GM21723 (cell line): ENCODE measurements around the gene COL4A3.
"Not testable (repeated sequence)": the region's sequence is repeated elsewhere in the genome, so short reads cannot be mapped to it uniquely, and the experiment has no call there.

Experiments used
- ATAC-seq: cut with Tn5 transposase; IDR thresholded peaks from one replicate; pipeline ENCODE4 v1.9.1; 2021; ENCODE audit warnings: mild to moderate bottlenecking, moderate library complexity; ENCODE audit not compliant: unreplicated experiment

The COL4A3 gene

DNA sequence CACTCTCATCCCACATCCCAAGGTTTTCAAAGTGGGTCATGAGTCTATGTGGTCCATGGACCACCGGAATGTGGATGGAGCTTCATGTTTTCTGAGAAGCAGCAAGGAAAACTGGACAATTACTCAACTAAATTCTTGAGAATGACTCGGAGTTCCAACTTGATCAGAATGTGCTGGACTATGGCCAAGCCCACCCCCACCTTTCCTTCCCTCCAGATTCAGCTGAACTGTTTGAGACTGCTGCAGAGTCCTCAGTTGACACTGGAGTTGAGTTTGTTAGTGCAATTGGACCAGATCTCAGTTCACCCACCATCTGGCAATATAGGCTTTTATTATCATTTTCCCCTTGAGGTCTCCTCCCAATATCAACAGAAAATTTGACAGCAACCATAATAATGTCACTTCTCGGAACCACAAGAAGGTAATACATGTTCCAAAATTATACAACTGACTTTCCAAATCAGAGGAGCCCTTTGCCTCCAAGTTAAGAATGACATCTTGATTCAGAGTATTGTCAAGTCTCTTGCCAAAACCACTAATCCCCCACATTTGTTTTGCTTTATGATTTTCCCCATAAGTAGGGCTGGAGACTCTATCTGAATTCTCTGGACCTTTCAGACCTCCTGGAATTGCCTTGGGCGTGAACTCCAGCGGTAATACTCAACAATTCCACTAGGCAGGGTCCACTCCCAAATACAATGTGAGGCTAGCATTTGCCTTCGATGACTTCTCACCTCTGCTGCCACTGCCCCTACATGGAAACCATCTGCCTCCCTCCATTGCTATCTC, 9.2 kb upstream of the COL4A3 start:
- ATAC-seq, result no peak

DNA sequence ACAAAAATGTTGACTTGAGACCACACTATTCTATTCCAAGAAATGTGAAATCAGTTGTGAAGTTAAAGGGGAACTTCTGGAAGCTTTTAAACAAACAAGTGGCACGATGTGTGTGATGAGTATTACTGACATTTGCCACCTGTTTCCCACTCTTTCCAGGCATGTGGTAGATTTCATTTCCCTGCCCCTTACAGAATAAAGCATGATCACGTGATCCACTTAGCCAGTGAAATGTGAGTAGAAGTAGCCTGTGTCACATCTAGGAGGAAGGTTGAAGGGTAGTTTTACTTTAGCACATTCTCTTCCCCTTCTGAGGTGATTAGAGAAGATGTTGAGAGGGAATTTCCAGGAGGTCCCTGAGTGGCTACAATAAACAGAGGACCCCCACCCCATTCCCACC, 4.3 kb upstream of the COL4A3 start:
- ATAC-seq, result no peak

DNA sequence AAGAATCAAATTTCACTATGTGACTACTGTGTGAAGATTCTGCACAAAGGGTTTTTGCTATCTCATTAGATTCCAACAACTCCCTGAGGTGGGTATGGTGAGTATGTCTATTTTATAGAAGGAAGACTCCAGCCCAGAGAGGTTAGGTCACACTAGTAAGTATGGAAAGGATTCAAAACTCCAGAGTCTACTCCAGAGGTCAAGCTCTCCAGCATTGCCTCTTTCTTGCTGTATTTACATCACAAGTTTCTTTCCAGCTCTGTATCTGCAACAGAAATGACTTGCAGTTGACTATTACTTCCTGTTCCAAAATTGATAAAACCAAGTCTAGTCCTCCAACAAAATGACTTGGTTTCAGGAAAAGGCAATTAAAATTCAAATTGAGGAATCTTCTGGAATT, 2.5 kb upstream of the COL4A3 start:
- ATAC-seq, result no peak

DNA sequence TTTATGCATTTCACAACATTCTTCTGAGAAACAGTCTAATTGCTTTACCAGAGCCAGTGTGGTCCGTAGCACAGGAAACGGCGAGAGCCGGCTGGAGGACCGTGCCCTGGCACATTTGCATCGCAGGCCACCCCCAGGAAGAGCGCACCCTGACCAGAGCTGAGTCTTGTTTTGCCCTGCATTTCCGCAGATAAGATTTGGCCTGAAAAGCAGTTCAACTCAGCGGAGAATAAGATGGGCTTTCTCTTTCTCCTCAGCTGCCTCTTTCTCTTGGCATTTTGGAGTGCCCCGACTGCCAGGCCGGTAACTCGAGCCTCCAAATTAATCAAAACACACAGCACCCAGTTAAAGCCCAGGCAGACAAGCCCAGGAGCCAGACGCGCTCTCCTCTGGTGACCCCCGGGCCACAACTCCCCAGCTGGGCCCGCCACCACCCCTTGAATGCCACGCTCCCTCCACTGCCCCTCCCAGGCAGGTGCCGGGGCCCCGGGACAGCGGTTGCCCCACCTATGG, 883 bp upstream of the COL4A3 start:
- ATAC-seq, result peak; percentile 69

DNA sequence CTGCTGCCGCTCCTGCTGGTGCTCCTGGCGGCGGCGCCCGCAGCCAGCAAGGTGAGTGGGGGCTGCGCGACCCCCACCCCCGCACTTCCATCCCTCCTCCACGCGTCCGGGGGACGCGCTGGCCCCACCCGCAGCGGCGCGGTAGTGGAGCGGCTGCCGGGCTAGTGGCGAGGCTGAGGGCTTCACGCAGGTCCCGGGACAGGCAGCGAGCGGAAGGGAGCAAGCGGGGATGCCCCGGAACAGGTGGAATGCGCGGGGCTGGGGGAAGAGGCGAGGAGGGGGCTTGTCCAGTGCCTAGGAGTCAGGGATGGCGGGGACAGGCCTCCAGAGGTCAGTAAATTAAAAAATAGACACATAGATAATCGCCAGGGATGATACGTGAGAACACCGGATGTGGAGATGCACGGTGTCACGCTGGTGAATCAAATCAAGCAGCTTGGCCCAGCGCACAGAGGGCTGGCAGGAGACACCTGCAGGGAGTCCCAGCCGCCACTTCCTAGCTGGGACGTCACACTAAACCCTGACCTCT, 403 bp downstream of the COL4A3 start:
- ATAC-seq, result peak; percentile 73

DNA sequence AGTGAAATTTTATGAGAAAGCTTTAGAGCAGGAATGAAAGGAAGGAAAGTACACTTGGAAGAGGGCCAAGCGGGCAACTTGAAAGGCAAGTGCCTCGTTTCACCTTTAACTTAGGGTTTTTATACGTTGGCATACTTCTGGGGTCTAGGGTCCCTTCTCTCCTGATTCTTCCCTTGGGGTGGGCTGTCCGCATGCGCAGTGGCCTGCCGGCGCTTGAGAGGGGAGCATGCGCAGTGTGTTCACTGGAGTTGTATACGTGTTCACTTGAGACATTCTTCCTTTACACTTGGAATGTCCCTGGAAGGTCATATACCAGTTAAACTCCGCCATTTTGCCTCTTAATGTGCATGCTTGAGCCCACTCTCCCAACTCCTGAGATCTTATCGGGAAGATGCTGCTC, 7.4 kb downstream of the COL4A3 start:
- ATAC-seq, result not testable (repeated sequence)

DNA sequence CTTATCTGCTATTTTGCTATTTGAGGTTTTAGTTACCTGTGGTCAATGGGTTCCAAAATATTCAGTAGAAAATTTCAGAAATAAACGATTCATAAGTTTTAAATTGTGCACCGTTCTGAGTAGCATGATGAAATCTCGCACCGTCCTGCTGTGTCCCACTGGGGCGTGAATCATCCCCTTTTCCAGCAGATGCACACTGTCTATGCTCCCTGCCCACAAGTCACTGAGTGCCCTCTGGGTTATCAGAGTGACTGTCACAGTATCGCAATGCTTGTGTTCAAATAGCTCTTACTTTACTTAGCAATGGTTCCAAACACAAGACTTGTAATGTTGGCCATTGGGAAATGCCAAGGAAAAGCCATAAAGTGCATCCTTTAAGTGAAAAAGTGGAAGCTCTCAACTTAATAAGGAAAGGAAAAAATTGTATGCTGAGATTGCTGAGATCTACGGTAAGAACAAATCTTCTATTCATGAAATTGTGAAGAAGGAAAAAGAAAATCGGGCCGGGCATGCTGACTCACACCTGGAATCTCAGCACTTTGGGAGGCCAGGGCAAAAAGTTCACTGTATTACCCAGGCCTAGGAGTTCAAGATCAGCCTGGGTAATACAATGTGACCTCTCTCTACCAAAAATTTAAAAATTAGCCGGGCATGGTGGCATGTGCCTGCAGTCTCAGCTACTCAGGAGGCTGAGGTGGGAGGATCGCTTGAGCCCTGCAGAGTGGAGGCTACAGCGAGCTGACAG, 13.3 kb downstream of the COL4A3 start:
- ATAC-seq, result no peak

DNA sequence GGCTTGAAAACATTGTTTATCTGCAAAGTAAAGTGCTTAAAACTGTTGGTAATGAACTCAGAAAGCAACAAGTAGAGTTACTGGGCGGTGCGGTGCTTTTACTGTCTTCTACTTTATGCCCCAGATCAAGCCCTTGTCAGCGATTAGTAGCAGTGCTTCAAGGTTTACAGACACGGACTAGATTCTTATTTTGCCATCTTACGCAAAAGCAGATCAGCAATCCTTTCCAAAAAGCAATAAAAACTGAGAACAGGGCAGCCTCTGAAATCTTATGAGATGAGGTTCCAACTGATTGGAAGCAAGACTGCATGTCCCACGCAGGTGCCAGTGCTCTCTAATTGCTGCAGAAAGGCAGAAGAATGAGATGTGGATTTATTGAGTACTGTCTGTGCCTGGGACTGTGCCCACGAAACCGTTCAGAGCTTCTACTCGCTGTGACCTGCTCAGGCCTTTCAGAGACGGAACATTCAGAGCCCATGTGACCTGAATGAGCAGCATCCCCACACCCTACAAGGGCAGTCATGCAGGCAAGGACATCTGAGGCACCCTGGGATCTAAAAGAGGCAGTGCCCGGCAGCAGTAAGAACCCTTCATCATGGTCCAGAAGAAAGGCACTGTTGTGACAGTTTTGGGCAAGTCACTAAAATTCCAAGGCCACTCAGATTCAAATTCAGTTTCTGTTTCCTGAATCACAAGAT, 15.7 kb downstream of the COL4A3 start:
- no peak for ATAC-seq

DNA sequence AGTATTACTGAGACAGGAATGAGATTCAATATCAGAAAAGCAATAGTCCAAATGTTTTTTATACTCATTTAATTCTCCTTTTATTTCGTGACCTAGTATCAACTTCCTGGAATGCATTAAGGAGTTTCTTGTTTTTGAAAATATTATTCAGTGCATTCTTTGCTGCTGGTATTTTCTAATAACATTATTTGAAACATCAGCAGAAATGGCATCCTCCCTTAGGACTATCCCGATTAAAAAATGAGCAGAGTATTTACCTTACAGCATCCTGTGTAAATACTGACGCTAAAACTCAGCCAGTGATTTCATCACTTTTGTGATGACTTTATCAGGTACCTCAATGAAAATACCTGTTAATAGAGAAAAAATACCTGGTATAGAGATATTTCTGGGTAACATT, 16.3 kb downstream of the COL4A3 start:
- no peak for ATAC-seq

DNA sequence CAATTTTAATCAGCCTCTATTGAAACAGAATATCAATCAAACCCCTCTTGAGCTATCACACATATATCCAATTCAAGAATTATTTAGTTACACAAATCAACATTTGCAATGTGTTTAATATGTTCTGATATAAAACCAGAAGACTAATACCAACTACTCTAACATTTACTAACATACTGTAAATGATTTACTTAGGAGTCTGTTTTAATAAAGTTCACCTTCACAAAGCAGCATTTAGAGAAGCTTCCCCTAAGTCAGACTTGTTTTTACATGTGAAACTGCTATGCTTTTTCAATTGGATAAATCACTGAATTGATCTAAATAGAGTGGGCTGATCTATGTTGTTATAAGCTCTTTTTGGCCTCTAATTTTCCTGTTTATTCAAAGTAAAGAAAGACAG, 18.3 kb downstream of the COL4A3 start:
- ATAC-seq, result no peak

DNA sequence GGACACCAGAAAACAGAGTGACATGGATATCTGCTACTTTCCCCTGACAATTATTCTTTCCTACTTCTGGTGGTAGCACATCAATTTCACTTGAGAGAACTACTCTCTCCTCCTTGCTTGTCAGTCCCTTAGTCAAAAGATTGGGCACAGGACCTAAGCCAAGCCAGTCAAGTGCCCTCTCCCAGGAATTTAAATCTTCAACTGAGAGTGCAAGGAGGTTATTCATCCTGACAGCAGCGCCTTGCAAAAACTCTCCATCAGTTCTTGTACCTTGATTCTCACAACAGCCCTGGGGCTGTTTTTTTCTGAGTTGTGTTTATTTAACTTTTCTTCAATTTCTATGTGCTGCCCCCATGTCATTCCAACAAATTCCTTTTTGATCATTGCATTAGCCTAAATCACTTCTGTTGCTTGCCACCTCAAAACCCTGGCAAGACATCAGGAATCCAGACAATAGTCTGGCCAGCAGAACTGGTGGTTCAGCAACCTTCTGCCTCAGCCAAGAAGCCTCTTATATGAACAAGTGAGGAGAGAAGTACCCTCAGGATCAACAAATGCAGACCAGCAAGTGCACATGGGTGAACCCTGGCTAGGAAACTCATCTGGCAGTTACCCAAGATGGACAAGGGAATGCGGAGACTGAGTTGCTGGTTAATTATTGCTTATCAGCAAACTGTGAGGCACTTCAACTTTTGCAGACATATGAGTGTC, 19.4 kb downstream of the COL4A3 start:
- no peak for ATAC-seq

DNA sequence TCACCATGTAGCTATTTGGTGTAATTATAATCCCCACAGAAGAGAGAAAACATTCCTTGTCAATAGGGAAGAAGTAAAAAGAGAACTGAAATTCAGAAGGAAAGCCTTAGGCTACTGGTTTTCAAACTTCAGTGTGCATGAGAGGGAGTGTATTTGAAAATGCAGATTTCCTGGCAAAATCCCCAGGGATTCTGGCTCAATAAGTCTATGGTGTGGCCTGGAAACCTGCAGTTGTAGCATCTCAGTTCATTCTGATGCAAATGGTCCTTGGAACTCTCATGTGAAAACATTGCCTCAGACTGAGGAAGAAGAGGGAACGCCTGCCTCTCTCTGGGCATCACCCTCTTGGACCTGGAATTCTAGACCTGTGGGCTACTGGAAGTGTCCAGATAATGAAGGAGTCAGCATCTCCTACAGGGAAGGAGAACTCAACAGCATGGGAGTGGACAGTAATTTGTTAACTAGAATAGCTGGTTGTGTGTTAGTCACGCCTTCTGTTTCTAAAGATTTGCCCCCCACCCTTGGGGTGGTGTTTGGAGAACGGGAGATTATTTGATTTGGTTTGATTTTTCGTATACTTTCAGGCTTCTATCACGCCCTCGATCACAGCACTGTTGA, 21.3 kb downstream of the COL4A3 start:
- no peak for ATAC-seq

DNA sequence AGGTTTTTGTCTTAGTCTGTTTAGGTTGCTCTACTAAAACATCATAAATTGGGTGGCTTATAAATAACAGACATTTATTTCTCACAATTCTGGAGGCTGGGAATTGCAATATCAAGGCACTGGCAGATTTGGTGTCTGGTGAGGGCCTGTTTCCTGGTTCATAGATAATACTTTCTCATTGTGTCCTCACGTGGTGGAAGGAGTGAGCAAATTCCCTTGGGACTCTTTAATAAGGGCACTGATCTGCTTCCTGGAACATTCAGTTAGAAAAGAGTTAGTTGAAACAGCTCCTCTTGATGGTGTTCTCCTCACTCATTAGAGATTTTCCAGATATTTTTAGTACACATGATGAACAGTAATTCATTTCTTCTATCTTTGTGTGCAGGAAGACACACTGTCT, 22.3 kb downstream of the COL4A3 start:
- ATAC-seq, result no peak

DNA sequence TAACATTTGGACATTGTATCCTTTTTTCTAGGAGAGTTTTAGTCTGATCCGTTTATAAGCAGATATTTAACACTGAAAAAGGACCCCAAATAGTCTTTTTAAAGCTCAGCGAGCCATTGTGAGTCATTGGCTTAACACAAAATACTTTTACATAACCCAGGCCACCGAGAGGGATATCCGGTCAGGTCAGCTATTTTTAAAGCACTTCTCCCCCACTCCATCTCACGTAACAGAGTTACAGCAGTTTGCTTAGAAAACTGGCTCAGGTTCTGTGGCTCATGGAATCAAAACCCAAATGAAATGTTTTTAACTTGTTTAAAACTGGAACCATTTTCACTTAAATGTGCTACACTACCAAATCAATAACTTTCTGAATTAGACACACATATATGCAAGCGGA, 23.9 kb downstream of the COL4A3 start:
- ATAC-seq, result peak; percentile 84

DNA sequence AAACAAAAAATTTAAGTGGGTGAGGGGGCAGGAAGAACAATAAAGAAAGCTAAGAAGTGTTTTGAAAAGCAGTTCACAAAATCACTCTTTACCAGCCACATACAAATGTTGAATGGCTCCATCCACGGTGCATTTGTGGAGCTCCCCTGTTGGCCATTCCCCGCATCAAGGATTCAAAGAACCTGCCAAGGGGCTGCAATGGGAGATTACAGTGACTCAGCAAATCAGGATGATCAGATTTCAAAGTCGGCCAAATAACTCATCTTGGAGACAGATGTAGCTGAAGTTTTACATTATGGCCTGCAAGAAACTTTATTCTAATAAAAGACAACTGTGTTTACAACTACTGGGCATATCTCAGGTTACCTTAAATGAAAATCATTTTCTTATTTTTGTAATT, 26.9 kb downstream of the COL4A3 start:
- ATAC-seq, result no peak

DNA sequence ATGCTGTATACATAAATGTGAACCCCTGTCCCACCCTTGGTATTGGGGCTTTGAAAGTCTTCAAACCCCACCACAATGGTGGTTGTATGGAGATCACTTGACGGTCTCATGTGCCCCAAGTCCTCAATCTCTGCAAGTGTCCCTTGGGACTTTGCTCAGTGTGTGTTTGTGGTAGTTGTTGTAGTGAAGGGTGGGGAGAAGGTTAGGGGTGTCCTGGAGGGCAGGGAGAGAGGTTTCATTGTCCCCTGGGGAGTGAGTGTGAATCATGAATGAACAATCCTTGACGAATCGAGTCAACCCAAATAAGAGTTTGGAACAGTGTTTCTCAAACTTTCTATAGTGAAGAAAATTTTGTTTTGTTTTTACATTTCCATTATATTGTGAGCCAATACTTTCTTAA, 28.1 kb downstream of the COL4A3 start:
- ATAC-seq, result no peak

DNA sequence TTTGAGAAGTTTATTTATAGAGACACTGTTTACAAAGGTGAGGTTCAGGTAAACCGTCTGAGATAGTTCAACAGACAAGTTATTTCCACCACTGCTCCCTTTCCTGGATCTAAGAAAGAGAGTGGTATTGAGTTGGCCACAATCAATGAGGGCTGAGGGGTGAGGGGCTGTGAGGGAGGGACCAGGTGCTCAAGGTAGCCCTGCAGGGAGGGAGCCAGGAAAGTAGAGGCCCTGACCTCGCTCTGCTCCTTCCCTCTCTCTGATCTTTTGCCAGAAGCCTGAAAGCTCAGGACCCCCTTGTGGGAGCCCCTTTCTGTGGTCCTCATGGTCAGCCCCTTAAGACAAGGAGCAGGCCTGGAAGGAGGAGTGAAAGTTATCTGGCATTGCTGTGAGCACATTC, 29.8 kb downstream of the COL4A3 start:
- ATAC-seq, result no peak

DNA sequence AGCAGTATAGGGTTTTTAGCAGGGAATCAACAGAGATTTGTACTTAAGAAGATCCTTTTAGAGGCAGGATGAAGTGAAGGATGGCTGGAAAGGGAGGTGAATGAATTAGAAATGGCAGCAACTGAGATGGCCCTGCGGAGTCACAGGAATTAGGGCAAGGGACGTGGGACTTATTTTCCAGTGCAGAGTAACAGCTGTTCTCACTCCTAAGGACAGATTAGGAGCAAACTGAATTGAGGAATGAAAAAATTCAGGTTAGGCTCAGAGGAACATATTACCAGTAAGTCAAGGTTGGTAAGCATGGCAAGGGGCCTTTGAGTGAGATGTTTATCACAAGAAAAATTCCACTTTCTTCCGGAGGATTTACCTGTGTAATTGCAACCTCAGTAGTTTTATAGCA, 34.4 kb downstream of the COL4A3 start:
- ATAC-seq, result no peak

DNA sequence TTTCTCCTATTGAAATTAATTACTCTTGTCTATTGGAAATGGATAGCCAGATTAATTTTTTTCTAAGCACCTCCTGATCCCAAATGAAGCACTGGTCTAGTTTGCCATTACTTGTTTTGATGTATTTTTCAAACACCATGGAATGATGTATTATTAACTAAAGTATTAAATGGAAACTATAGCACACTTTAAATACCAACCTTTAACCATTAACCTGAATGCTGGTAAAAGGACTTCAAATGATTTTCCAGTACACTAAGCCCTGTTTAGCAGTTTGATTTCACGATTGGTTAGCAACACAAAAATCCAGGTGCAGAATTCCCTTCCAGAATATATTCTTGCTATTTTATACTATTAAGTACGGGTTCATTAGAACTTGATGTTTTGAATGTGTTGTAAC, 37.3 kb downstream of the COL4A3 start:
- no peak for ATAC-seq

DNA sequence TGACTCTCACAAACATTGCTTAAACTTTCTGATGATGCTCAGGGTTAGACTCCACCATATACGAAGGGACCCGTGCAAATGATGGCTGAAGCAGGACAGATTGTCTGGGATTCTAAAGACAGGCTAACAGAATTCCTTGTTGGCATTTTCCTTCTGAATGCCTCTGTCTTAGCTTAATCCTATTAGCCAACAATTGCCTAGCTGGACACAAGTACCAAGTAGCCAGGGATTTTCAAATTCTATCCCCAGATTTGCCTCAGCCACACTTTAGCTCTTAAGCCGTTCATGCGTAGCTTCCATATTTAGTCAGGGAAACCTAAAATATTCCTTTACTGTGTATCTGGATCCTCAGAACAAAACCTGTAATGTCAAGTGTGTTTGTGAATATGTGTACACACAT, 40.0 kb downstream of the COL4A3 start:
- no peak for ATAC-seq
